Ishikawa (cell line): Measurements from ENCODE around the gene DCAF4.

ENCODE experiments used
- CEBPB ChIP-seq: IDR thresholded peaks from 2 replicates; pipeline ENCODE4 v1.6.1; 2012
- CREB1 ChIP-seq: IDR thresholded peaks from 2 replicates; pipeline ENCODE4 v1.6.1; 2012; ENCODE audit warnings: low read depth
- EGR1 ChIP-seq: IDR thresholded peaks from 2 replicates; pipeline ENCODE4 v1.6.1; 2012
- EP300 ChIP-seq: IDR thresholded peaks from 2 replicates; pipeline ENCODE4 v1.6.1; 2012; ENCODE audit warnings: borderline replicate concordance
- FOXM1 ChIP-seq: IDR thresholded peaks from 2 replicates; pipeline ENCODE4 v1.6.1; 2012; ENCODE audit warnings: low read depth, borderline replicate concordance
- NFIC ChIP-seq: IDR thresholded peaks from 2 replicates; pipeline ENCODE4 v1.6.1; 2012
- RAD21 ChIP-seq: IDR thresholded peaks from 2 replicates; pipeline ENCODE4 v1.6.1; 2012; ENCODE audit warnings: low read depth
- TAF1 ChIP-seq: IDR thresholded peaks from 2 replicates; pipeline ENCODE4 v1.6.1; 2012; ENCODE audit warnings: low read depth, mild to moderate bottlenecking
- TCF12 ChIP-seq: IDR thresholded peaks from 2 replicates; pipeline ENCODE4 v1.6.1; 2012; ENCODE audit warnings: low read depth
- TEAD4 ChIP-seq: IDR thresholded peaks from 2 replicates; pipeline ENCODE4 v1.6.1; 2012
- YY1 ChIP-seq: IDR thresholded peaks from 2 replicates; pipeline ENCODE4 v1.6.1; 2012; ENCODE audit warnings: low read depth
- ZBTB7A ChIP-seq: IDR thresholded peaks from 2 replicates; pipeline ENCODE4 v1.6.1; 2012; ENCODE audit warnings: low read depth
- TF ChIP-seq, protein P1 (sequence below): IDR thresholded peaks from 2 replicates; pipeline ENCODE4 v1.6.1; 2012; ENCODE audit warnings: low read depth, mild to moderate bottlenecking
- TF ChIP-seq, protein P2 (sequence below): IDR thresholded peaks from 2 replicates; pipeline ENCODE4 v1.6.1; 2012
- TF ChIP-seq, protein P3 (sequence below): IDR thresholded peaks from 2 replicates; pipeline ENCODE4 v1.6.1; 2012

DCAF4 gene

DNA sequence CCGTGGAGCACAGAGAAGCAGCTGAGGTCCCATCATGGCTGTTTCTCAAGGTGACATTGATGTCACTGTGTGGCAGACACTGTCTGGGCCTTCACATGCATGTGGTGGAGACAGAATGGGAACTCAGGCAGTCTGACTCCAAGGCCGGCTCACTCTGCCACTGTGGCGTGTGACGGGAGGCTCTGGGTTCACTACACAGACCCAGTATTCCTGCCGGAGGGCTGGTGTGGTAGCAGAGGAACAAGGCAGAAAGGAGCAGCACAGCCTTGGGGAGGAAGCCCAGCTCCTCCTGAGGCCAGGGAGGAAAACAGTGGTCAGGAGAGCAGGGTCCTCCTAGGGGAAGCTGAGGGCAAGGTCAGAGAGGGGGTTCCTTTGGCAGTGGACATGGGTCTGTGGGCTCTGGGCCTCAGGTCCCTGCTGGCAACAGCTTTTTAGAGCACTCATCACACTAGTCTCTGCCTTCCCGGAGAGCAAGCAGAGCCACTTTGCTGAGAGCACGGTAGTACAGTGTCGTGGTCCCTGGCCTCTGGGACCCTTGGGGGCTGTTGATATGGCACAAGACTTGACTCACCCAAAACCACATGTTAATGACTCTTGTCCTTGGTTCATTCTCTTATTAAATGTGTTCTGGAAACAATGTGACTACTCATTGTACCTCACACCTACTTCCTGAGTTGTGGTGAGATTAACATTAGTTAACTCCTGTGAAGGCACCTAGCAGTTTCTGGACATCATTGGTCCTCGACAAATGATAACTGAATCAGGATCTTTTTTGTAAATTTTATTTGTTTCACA, 21.3 kb downstream of the DCAF4 start:
- TF ChIP-seq FOXM1 (no peak), TCF12 (no peak), TEAD4 (no peak), CEBPB (no peak), NFIC (no peak), EP300 (no peak), EGR1 (no peak), CREB1 (no peak), YY1 (no peak)
- TF ChIP-seq, protein P1, sequence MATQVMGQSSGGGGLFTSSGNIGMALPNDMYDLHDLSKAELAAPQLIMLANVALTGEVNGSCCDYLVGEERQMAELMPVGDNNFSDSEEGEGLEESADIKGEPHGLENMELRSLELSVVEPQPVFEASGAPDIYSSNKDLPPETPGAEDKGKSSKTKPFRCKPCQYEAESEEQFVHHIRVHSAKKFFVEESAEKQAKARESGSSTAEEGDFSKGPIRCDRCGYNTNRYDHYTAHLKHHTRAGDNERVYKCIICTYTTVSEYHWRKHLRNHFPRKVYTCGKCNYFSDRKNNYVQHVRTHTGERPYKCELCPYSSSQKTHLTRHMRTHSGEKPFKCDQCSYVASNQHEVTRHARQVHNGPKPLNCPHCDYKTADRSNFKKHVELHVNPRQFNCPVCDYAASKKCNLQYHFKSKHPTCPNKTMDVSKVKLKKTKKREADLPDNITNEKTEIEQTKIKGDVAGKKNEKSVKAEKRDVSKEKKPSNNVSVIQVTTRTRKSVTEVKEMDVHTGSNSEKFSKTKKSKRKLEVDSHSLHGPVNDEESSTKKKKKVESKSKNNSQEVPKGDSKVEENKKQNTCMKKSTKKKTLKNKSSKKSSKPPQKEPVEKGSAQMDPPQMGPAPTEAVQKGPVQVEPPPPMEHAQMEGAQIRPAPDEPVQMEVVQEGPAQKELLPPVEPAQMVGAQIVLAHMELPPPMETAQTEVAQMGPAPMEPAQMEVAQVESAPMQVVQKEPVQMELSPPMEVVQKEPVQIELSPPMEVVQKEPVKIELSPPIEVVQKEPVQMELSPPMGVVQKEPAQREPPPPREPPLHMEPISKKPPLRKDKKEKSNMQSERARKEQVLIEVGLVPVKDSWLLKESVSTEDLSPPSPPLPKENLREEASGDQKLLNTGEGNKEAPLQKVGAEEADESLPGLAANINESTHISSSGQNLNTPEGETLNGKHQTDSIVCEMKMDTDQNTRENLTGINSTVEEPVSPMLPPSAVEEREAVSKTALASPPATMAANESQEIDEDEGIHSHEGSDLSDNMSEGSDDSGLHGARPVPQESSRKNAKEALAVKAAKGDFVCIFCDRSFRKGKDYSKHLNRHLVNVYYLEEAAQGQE: no peak
- TF ChIP-seq, protein P2, sequence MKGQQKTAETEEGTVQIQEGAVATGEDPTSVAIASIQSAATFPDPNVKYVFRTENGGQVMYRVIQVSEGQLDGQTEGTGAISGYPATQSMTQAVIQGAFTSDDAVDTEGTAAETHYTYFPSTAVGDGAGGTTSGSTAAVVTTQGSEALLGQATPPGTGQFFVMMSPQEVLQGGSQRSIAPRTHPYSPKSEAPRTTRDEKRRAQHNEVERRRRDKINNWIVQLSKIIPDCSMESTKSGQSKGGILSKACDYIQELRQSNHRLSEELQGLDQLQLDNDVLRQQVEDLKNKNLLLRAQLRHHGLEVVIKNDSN: no peak
- TF ChIP-seq, protein P3, sequence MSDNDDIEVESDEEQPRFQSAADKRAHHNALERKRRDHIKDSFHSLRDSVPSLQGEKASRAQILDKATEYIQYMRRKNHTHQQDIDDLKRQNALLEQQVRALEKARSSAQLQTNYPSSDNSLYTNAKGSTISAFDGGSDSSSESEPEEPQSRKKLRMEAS: no peak

DNA sequence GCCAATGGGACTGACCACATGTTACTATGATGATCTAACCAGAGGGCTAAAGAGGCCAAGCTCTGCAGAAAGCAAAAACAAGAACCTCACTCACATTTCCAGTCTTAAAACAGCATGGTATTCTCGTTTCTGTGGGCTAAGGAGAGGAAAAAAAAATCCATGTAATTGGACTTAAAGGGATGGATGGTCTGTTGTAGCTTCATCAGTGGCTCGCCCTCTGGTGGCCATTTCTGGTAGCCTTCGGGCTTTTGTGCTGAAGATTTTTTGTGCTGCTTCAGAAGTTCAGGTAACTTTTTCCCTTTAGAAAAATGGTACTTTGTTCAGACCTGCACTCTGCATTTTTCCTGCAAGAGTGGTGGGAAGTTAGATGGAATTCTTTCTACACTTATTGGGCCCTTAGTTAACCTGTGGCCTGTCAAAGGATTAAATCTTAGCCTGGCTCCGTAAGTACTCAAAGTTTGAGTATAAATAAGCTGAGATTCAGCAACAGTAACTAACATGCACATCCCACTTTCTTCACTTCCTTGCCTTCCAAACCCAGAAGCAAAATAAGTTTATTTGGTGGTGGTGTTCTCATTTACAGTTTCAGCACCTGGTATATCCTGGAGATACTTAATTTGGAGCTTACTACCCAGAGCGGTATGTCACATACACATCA, 22.3 kb downstream of the DCAF4 start:
- TF ChIP-seq RAD21: peak; percentile 62
- TF ChIP-seq TEAD4: no peak

DNA sequence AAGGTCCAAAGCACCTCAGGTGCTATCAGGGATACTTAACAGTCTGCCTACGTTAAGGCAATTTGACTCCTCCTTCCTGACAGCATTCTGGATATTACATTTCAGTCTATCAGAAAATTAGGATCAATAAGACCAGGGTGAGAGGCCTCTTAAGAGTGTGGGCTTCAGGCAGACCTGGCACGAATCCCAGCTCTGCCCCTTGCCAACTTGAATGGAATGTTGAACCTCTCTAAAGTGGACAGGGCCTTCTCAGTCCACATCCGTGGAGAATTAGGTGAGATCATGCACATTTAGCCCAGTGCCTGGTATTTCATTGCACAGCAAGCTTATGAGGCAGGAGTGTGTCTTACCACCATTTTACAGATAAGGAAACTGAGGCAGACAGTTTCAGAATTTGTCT, 25.9 kb downstream of the DCAF4 start:
- TF ChIP-seq, protein P1: no peak
- TF ChIP-seq TCF12 (no peak), EP300 (no peak), TAF1 (no peak), TEAD4 (no peak), RAD21 (no peak), NFIC (no peak), CREB1 (no peak), CEBPB (no peak), ZBTB7A (no peak), FOXM1 (no peak), EGR1 (no peak)
- TF ChIP-seq, protein P2: no peak
- TF ChIP-seq, protein P3: no peak

DNA sequence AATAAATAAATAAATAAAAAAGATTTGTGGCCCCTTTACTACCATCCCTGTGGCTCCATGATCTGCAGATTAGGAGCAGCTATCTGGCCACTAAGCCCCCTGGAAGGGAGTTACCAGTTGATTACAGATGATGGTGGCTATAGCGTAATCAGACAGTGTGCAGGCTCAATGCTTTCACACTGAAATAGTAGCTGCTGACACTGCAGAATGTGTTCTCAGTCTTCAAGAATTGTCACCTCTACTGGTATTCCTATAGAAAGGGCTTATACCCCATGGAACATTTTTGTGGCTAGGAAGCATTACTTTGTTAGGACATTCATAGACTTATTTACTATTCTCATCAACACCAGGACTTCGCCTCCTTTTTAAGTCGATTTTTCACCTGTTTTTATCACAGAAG, 30.9 kb downstream of the DCAF4 start:
- TF ChIP-seq, protein P3: no peak
- no peak for TF ChIP-seq FOXM1
- TF ChIP-seq EP300: no peak
- no peak for TF ChIP-seq TAF1
- TF ChIP-seq NFIC: no peak
- TF ChIP-seq, protein P2: no peak
- TF ChIP-seq CEBPB: no peak
- no peak for TF ChIP-seq TEAD4
- TF ChIP-seq RAD21: no peak
- TF ChIP-seq, protein P1: no peak
- no peak for TF ChIP-seq CREB1
- no peak for TF ChIP-seq ZBTB7A
- TF ChIP-seq YY1: no peak
- no peak for TF ChIP-seq TCF12
- TF ChIP-seq EGR1: no peak
